ENCODE measurements around the gene CCDC120. TPM values are rescaled to one million over a fixed set of nuclear protein-coding genes. Genes with fewer than 3 reads are reported as not detected.

The CCDC120 gene, protein sequence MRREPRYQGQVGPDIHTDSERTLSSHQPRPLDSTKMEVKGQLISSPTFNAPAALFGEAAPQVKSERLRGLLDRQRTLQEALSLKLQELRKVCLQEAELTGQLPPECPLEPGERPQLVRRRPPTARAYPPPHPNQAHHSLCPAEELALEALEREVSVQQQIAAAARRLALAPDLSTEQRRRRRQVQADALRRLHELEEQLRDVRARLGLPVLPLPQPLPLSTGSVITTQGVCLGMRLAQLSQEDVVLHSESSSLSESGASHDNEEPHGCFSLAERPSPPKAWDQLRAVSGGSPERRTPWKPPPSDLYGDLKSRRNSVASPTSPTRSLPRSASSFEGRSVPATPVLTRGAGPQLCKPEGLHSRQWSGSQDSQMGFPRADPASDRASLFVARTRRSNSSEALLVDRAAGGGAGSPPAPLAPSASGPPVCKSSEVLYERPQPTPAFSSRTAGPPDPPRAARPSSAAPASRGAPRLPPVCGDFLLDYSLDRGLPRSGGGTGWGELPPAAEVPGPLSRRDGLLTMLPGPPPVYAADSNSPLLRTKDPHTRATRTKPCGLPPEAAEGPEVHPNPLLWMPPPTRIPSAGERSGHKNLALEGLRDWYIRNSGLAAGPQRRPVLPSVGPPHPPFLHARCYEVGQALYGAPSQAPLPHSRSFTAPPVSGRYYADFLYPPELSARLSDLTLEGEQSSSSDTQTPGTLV
- total RNA-seq (2014; rRNA removed) = 5.3 and 7.1 TPM in 2 replicates
- Bru-seq, nascent RNA = percentile 62 among the genes with signal in this experiment
- BruChase-seq, experiment 1, labeled RNA remaining after a 6-hour chase = percentile 65 among the genes with signal in this experiment
- BruChase-seq, experiment 2, labeled RNA remaining after a 2-hour chase = percentile 69 among the genes with signal in this experiment
- long read RNA-seq, transcript CCDC120-208 (1 exons, 2,953 nt) = major isoform, 9 of 14 reads
- long read RNA-seq, partial matches to known transcripts = 2 of 14 reads
- long read RNA-seq, other reads (novel, unspliced or antisense) = 3 of 14 reads

DNA sequence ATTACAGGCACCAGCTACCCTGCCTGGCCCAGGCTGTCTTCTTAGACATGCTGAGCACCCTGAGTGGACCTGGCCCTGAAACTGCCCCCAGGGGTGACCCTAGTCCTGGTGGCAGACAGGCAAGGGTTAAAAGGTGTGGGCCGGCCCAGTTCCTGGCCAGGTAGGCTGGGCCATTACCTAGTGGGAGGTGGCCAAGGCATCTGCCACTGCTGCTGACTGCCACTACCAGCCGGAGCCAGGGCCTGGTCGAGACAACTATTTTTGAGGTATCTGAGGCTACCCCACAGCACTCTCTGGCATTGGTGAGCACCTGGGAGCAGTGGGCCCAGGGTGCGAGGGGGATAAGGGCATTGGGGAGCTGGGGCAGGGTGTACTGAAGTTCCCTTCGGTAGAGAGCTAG, at the start of gene CCDC120:
Gene CCDC120, plus strand, starts transcription at position 206 of the 400 bp plus-strand sequence. CDS start 3,043 bp downstream, outside the sequence.
- POLR2A ChIA-PET (ENCODE audit: unreplicated experiment) = no interaction called here
- peak within 1 kb of the TSS; percentile 89 for H3K4me2 ChIP-seq (ENCODE audit: low read length)
- H3K9ac ChIP-seq (ENCODE audit: low read length) = peak within 1 kb of the TSS; percentile 56
- DNase-seq (peak; percentile 52), ATAC-seq (peak; percentile 88)
- peaks cover 18% of the 10 kb centered on the region for H3K79me2 ChIP-seq (ENCODE audit: low read length)
- no peaks in the 10 kb centered on the region for H3K9me3 ChIP-seq (ENCODE audit: low read length)
- CTCF ChIA-PET = no interaction called here
- peak within 1 kb of the TSS; percentile 82 for H3K4me3 ChIP-seq (ENCODE audit: low read length)
- no peaks in the 10 kb centered on the region for H3F3A ChIP-seq (ENCODE audit: low read length, unreplicated experiment)
- H3K9me2 ChIP-seq (replicated peaks; ENCODE audit: low read length) = no peaks in the 10 kb centered on the region
- intact Hi-C loops (cut with micrococcal nuclease) = no loop called here
- no TSS peak for BruUV-seq (replicated peaks)
- H3K27ac ChIP-seq (ENCODE audit: low read length) = no peak within 1 kb of the TSS
- no peaks in the 10 kb centered on the region for H3K36me3 ChIP-seq (ENCODE audit: low read depth, low read length)
- no peaks in the 10 kb centered on the region for H3K27me3 ChIP-seq (ENCODE audit: low read length)
- H2AFZ ChIP-seq (ENCODE audit: low read length) = peak within 1 kb of the TSS; percentile 63
- H4K20me1 ChIP-seq (ENCODE audit: low read length) = no peaks in the 10 kb centered on the region
- TF ChIP-seq, protein P1, sequence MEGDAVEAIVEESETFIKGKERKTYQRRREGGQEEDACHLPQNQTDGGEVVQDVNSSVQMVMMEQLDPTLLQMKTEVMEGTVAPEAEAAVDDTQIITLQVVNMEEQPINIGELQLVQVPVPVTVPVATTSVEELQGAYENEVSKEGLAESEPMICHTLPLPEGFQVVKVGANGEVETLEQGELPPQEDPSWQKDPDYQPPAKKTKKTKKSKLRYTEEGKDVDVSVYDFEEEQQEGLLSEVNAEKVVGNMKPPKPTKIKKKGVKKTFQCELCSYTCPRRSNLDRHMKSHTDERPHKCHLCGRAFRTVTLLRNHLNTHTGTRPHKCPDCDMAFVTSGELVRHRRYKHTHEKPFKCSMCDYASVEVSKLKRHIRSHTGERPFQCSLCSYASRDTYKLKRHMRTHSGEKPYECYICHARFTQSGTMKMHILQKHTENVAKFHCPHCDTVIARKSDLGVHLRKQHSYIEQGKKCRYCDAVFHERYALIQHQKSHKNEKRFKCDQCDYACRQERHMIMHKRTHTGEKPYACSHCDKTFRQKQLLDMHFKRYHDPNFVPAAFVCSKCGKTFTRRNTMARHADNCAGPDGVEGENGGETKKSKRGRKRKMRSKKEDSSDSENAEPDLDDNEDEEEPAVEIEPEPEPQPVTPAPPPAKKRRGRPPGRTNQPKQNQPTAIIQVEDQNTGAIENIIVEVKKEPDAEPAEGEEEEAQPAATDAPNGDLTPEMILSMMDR (conservative IDR thresholded peaks at IDR 0.05; ENCODE audit: low read depth, low read length) = no peak
- TF ChIP-seq EZH2phosphoT487 (IDR thresholded peaks at IDR 0.05; ENCODE audit: borderline replicate concordance, low read length) (no peak), EZH2 (IDR thresholded peaks at IDR 0.05; ENCODE audit: low read length, unreplicated experiment) (no peak)
- 0 out of 2 replicates have a peak, but pooled peaks cover 4% of the 10 kb centered on the region for H3K4me1 ChIP-seq (ENCODE audit: insufficient read depth, low read length)

DNA sequence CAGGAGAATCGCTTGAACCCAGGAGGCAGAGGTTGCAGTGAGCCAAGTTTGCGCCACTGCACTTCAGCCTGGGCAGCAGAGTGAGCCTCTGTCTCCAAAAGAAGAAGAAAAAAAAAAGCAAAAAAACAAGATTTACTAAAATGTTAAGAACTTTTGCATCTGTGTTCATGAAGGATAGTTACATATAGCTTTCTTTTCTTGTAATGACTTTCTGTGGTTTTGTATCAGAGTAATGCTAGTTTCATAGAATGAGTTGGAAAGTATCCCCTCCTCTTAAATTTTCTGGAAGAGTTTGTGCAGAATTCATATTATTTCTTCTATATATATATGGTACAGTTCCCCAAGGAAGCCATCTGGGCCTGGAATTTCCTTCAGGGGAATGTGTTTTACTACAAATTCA, 39.7 kb upstream of the CCDC120 start:
- no peaks in the 10 kb centered on the region for H3K36me3 ChIP-seq (ENCODE audit: low read depth, low read length)
- BruUV-seq (replicated peaks) = no TSS peak
- H3K4me1 ChIP-seq (ENCODE audit: insufficient read depth, low read length) = no peaks in the 10 kb centered on the region
- H3K27ac ChIP-seq (ENCODE audit: low read length) = no peak overlapping the region
- DNase-seq (no peak), ATAC-seq (no peak)
- no peak overlapping the region for H3K4me2 ChIP-seq (ENCODE audit: low read length)
- TF ChIP-seq EZH2 (IDR thresholded peaks at IDR 0.05; ENCODE audit: low read length, unreplicated experiment) (no peak), EZH2phosphoT487 (IDR thresholded peaks at IDR 0.05; ENCODE audit: borderline replicate concordance, low read length) (no peak)
- TF ChIP-seq, protein P1 (conservative IDR thresholded peaks at IDR 0.05; ENCODE audit: low read depth, low read length) = no peak
- no peaks in the 10 kb centered on the region for H3K79me2 ChIP-seq (ENCODE audit: low read length)
- H4K20me1 ChIP-seq (ENCODE audit: low read length) = no peaks in the 10 kb centered on the region
- CTCF ChIA-PET = no interaction called here
- POLR2A ChIA-PET (ENCODE audit: unreplicated experiment) = no interaction called here
- H2AFZ ChIP-seq (ENCODE audit: low read length) = no peak overlapping the region
- no peak overlapping the region for H3K4me3 ChIP-seq (ENCODE audit: low read length)
- H3K9me2 ChIP-seq (replicated peaks; ENCODE audit: low read length) = no peaks in the 10 kb centered on the region
- no peaks in the 10 kb centered on the region for H3K9me3 ChIP-seq (ENCODE audit: low read length)
- no peaks in the 10 kb centered on the region for H3K27me3 ChIP-seq (ENCODE audit: low read length)
- intact Hi-C loops (cut with micrococcal nuclease) = no loop called here
- no peak overlapping the region for H3K9ac ChIP-seq (ENCODE audit: low read length)
- H3F3A ChIP-seq (ENCODE audit: low read length, unreplicated experiment) = no peaks in the 10 kb centered on the region

Measured in PC-3 (cell line).